ENCODE measurements around the gene PRICKLE2.
A peak's percentile ranks its signal among the peaks of the same experiment; 100 is the strongest.

Gene PRICKLE2

GRCh38 chr3:64070704-64071103 lies 154.6 kb downstream of the PRICKLE2 start:
- DNase-seq = no peak

GRCh38 chr3:64067506-64068346 lies 157.5 kb downstream of the PRICKLE2 start:
- no peak for DNase-seq

- no peak for DNase-seq
These were observed 160.5 kb downstream of the PRICKLE2 start for GRCh38 chr3:64064804-64065203.

- DNase-seq = no peak
These were observed 161.3 kb downstream of the PRICKLE2 start for GRCh38 chr3:64063983-64064438.

GRCh38 chr3:64063207-64063982 lies 161.9 kb downstream of the PRICKLE2 start:
- peak; percentile 58 for DNase-seq

GRCh38 chr3:64061628-64062027 lies 163.6 kb downstream of the PRICKLE2 start:
- DNase-seq = no peak

GRCh38 chr3:64059484-64060175 lies 165.6 kb downstream of the PRICKLE2 start:
- DNase-seq = peak; percentile 60

- no peak for DNase-seq
These were observed 166.7 kb downstream of the PRICKLE2 start for GRCh38 chr3:64058566-64058965.

GRCh38 chr3:64057231-64057630 lies 168.0 kb downstream of the PRICKLE2 start:
- DNase-seq = no peak

- no peak for DNase-seq
These were observed 168.6 kb downstream of the PRICKLE2 start for GRCh38 chr3:64056606-64057180.

GRCh38 chr3:64055076-64055475 lies 170.2 kb downstream of the PRICKLE2 start:
- DNase-seq = no peak

- no peak for DNase-seq
These were observed 170.8 kb downstream of the PRICKLE2 start for GRCh38 chr3:64054488-64054887.

GRCh38 chr3:64053581-64053980 lies 171.7 kb downstream of the PRICKLE2 start:
- DNase-seq = no peak

GRCh38 chr3:64053117-64053516 lies 172.1 kb downstream of the PRICKLE2 start:
- no peak for DNase-seq

- no peak for DNase-seq
These were observed 175.4 kb downstream of the PRICKLE2 start for GRCh38 chr3:64049832-64050231.

- DNase-seq = peak; percentile 62
These were observed 176.1 kb downstream of the PRICKLE2 start for GRCh38 chr3:64049136-64049535.

- DNase-seq = no peak
These were observed 176.6 kb downstream of the PRICKLE2 start for GRCh38 chr3:64048631-64049061.

- no peak for DNase-seq
These were observed 177.5 kb downstream of the PRICKLE2 start for GRCh38 chr3:64047787-64048186.

- no peak for DNase-seq
These were observed 178.2 kb downstream of the PRICKLE2 start for GRCh38 chr3:64046996-64047594.

- no peak for DNase-seq
These were observed 178.7 kb downstream of the PRICKLE2 start for GRCh38 chr3:64046592-64046991.

- DNase-seq = no peak
These were observed 182.3 kb downstream of the PRICKLE2 start for GRCh38 chr3:64042952-64043351.

Data from fibroblast of skin of back (primary cell).